Activated T-cell treated with anti-CD3 and anti-CD28 coated beads, Interleukin-2, amount 50 U/mL, for 24 hours (primary cell): ENCODE results near the gene SACS.

Source experiments
- DNase-seq: peaks from one replicate; pipeline ENCODE4 v3.0.0-alpha.2; 2020
- H3K27ac Mint-ChIP-seq: 2 replicates; pipeline ENCODE4 v1.8.0; 2020; ENCODE audit warnings: mild to moderate bottlenecking, mixed read lengths
- H3K27me3 Mint-ChIP-seq: 2 replicates; pipeline ENCODE4 v1.8.0; 2020; ENCODE audit warnings: mixed read lengths
- H3K36me3 Mint-ChIP-seq: 2 replicates; pipeline ENCODE4 v1.8.0; 2020; ENCODE audit warnings: low read depth, mixed read lengths
- H3K4me1 Mint-ChIP-seq: 2 replicates; pipeline ENCODE4 v1.8.0; 2020; ENCODE audit warnings: low read depth, mixed read lengths
- H3K4me3 Mint-ChIP-seq: 2 replicates; pipeline ENCODE4 v1.8.0; 2020; ENCODE audit warnings: mild to moderate bottlenecking, moderate library complexity, mixed read lengths
- H3K9me3 Mint-ChIP-seq: 2 replicates; pipeline ENCODE4 v1.8.0; 2020; ENCODE audit warnings: mixed read lengths

The SACS gene

DNA sequence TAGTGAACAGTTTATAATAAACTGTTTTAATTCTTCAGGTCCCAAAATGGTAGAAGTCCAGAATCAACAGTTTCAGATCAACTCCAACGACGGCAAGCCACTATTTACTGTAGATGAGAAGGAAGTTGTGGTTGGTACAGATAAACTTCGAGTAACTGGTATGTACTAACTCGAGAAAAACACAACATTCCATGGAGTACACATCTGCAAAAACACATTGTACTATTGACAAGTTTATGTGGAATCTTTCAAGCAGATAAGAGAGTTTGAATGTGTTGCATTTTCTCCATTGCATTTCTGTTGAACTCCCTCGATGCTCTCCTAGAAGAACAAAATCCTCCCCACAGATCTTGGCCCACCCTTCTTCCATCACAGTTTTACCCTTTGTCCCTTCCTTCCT lies 154.2 kb downstream of the SACS start:
- Mint-ChIP-seq H3K4me1 (no peaks in the 10 kb centered on the region), H3K4me3 (no peak overlapping the region), H3K27ac (no peak overlapping the region), H3K9me3 (no peaks in the 10 kb centered on the region), H3K36me3 (no peaks in the 10 kb centered on the region), H3K27me3 (peaks cover 21% of the 10 kb centered on the region)
- no peak for DNase-seq
